Kidney (tissue), 14 donors: Measurements from ENCODE around the gene IFNE. TPM values are rescaled to one million over a fixed set of nuclear protein-coding genes. Genes with fewer than 3 reads are reported as not detected.

ENCODE experiments used
- DNase-seq, 5 donors: peaks; one replicate each; pipeline ENCODE4 v3.0.0-alpha.2; 2013 to 2020
- FAIRE-seq: peaks from 2 replicates; lab custom pipeline; 2012; peaks lifted over from hg19 to GRCh38; lab: Jason Lieb, UNC
- H3K27ac ChIP-seq, 2 donors: one replicate each; pipeline ENCODE4 v1.7.0; 2013; ENCODE audit warnings: low read depth in 2 of 2, low read length in 2 of 2, inconsistent platforms in 1 of 2
- H3K27me3 ChIP-seq: one replicate; pipeline ENCODE4 v1.7.1; 2013; ENCODE audit warnings: low read length, inconsistent platforms; ENCODE audit not compliant: control insufficient read depth, insufficient read depth
- H3K36me3 ChIP-seq, 3 donors: one replicate each; pipeline versions ENCODE4 v1.7.0 to v1.7.1; 2013; ENCODE audit warnings: low read length in 3 of 3, control low read depth in 1 of 3, inconsistent platforms in 1 of 3; ENCODE audit not compliant: insufficient read depth in 3 of 3, control insufficient read depth in 2 of 3
- H3K4me1 ChIP-seq, 3 donors: one replicate each; pipeline versions ENCODE4 v1.7.0 to v1.7.1; 2013; ENCODE audit warnings: low read length in 3 of 3, inconsistent platforms in 1 of 3, low read depth in 1 of 3; ENCODE audit not compliant: control insufficient read depth in 2 of 3, insufficient read depth in 2 of 3
- H3K4me3 ChIP-seq, 3 donors: one replicate each; pipeline versions ENCODE4 v1.7.0 to v1.8.1; 2013; ENCODE audit warnings: low read length in 3 of 3, control low read depth in 1 of 3, inconsistent platforms in 1 of 3
- H3K9ac ChIP-seq, 3 donors: one replicate each; pipeline versions ENCODE4 v1.7.0 to v1.7.1; 2013; ENCODE audit warnings: low read length in 3 of 3, control low read depth in 1 of 3, inconsistent platforms in 1 of 3
- H3K9me3 ChIP-seq, 3 donors: one replicate each; pipeline versions ENCODE4 v1.7.0 to v1.7.1; 2013; ENCODE audit warnings: low read length in 3 of 3, control low read depth in 1 of 3, inconsistent platforms in 1 of 3; ENCODE audit not compliant: control insufficient read depth in 2 of 3, insufficient read depth in 1 of 3
- CTCF ChIP-seq: IDR thresholded peaks from 3 replicates; pipeline ENCODE4 v1.5.1; 2012; ENCODE audit warnings: mild to moderate bottlenecking, moderate library complexity, borderline replicate concordance; ENCODE audit not compliant: insufficient read depth; ENCODE audit errors: extremely low read depth
- intact Hi-C: fragments of 100-400 bp; cut with DNase I; formaldehyde crosslinking; loops from one replicate; pipeline ENCODE4 v1.11.1; 2022
- polyA plus RNA-seq: library from polyadenylated mRNA; stranded (reverse); fragments of 350-450 nt; fragmentation: Illumina TruSeq; extraction: RNeasy Lipid Tissue Mini Kit (QIAGEN cat#74804); gene quantifications from one replicate; pipeline ENCODE4 v1.2.3, GENCODE V29; 2014; ENCODE audit warnings: low read depth, low replicate concordance; ENCODE audit not compliant: insufficient read depth
- total RNA-seq: library from RNA; stranded (reverse); fragmentation: NEBNext Ultra II Directional; extraction: Animal tissue kit (Norgen Biotek cat#: 25700); gene quantifications from one replicate; pipeline ENCODE4 v1.2.1, GENCODE V29; 2021
- donor health status: control.
- donor health status: control.
- donor health status: control.
- donor health status: control.
- donor health status: control.
- donor health status: DM: yes; HTN: yes; CAD: no.
- donor health status: Normal renal cell carcinoma (clear cell type).

Gene IFNE
- total and polyA plus RNA-seq, 2 donors from 2014 or later, result 1.1 TPM; not detected in 1

GRCh38 chr9:21504894-21505293 is 22.8 kb upstream of the IFNE start:
- Histone ChIP-seq H3K36me3 (no peaks in the 10 kb centered on the region), H3K9ac (no peak overlapping the region), H3K4me1 (no peaks in the 10 kb centered on the region), H3K9me3 (no peaks in the 10 kb centered on the region), H3K4me3 (no peak overlapping the region), H3K27me3 (no peaks in the 10 kb centered on the region), H3K27ac (no peak overlapping the region)
- no peak for TF ChIP-seq CTCF
- DNase-seq (no peak), FAIRE-seq (no peak)
- intact Hi-C loops, result no loop called here

- Histone ChIP-seq H3K9ac (no peak overlapping the region), H3K27ac (no peak overlapping the region), H3K27me3 (no peaks in the 10 kb centered on the region), H3K4me1 (no peaks in the 10 kb centered on the region), H3K9me3 (no peaks in the 10 kb centered on the region), H3K4me3 (no peak overlapping the region), H3K36me3 (no peaks in the 10 kb centered on the region)
- DNase-seq (no peak), FAIRE-seq (no peak)
- TF ChIP-seq CTCF, result no peak
- intact Hi-C loops, result no loop called here
Observed at GRCh38 chr9:21504113-21504512, 22.0 kb upstream of the IFNE start.

- no peak for TF ChIP-seq CTCF
- Histone ChIP-seq H3K9ac (no peak overlapping the region), H3K4me1 (no peaks in the 10 kb centered on the region), H3K9me3 (no peaks in the 10 kb centered on the region), H3K27me3 (no peaks in the 10 kb centered on the region), H3K36me3 (no peaks in the 10 kb centered on the region), H3K27ac (no peak overlapping the region), H3K4me3 (no peak overlapping the region)
- intact Hi-C loops, result no loop called here
- no peak for DNase-seq
- no peak for FAIRE-seq
Observed at GRCh38 chr9:21502586-21502985, 20.5 kb upstream of the IFNE start.

DNA sequence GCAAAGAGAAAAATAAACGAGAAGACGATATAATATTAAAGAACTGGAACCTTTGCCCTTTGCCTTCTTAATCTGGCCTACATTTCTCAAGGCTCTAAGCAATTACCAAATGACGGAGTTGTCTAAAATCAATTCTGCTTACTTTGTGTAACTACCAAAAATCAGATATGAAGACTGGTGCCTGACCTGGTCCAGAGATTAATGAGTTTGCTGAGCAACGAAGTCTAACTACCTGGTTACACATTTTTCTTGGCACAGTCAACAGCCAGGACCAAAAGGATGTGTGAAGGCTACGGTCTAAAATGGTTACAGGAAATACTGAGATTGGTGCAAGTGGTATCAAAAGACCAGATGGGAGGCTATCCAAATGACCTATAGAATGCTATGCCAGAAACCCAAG is 17.8 kb upstream of the IFNE start:
- intact Hi-C loops, result no loop called here
- Histone ChIP-seq H3K36me3 (no peaks in the 10 kb centered on the region), H3K9ac (no peak overlapping the region), H3K27ac (no peak overlapping the region), H3K27me3 (no peaks in the 10 kb centered on the region), H3K9me3 (no peaks in the 10 kb centered on the region), H3K4me3 (no peak overlapping the region), H3K4me1 (no peaks in the 10 kb centered on the region)
- no peak for TF ChIP-seq CTCF
- FAIRE-seq (no peak), DNase-seq (no peak)
